ENCODE data around the gene MAP7D1. TPM values are rescaled to one million over a fixed set of nuclear protein-coding genes. Genes with fewer than 3 reads are reported as not detected.
A peak's percentile ranks its signal among the peaks of the same experiment; 100 is the strongest.

The MAP7D1 gene
- total RNA-seq, 1 donor: 132 TPM

GRCh38 chr1:36175137-36176095 is 19.5 kb downstream of the MAP7D1 start:
- peak; percentile 94 for DNase-seq (ENCODE audit: insufficient read length, low spot score, missing footprints)
- H3K36me3 ChIP-seq (ENCODE audit: insufficient read depth, low read length): peaks cover 78% of the 10 kb centered on the region
- H3K4me1 ChIP-seq (ENCODE audit: insufficient read depth, low read length): peaks cover 13% of the 10 kb centered on the region
- no peak overlapping the region for H3K4me3 ChIP-seq (ENCODE audit: insufficient read depth, low read length)
- H3K4me2 ChIP-seq (ENCODE audit: insufficient read depth, low read length): no peak overlapping the region
- TF ChIP-seq, protein P1, sequence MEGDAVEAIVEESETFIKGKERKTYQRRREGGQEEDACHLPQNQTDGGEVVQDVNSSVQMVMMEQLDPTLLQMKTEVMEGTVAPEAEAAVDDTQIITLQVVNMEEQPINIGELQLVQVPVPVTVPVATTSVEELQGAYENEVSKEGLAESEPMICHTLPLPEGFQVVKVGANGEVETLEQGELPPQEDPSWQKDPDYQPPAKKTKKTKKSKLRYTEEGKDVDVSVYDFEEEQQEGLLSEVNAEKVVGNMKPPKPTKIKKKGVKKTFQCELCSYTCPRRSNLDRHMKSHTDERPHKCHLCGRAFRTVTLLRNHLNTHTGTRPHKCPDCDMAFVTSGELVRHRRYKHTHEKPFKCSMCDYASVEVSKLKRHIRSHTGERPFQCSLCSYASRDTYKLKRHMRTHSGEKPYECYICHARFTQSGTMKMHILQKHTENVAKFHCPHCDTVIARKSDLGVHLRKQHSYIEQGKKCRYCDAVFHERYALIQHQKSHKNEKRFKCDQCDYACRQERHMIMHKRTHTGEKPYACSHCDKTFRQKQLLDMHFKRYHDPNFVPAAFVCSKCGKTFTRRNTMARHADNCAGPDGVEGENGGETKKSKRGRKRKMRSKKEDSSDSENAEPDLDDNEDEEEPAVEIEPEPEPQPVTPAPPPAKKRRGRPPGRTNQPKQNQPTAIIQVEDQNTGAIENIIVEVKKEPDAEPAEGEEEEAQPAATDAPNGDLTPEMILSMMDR (IDR thresholded peaks at IDR 0.05; ENCODE audit: extremely low read depth, low read depth, low read length): no peak
- peaks cover 69% of the 10 kb centered on the region for H3K79me2 ChIP-seq (ENCODE audit: insufficient read depth, low read length)
- no peaks in the 10 kb centered on the region for H3K9me3 ChIP-seq (ENCODE audit: low read depth, low read length)
- no peak overlapping the region for H2AFZ ChIP-seq (ENCODE audit: low read length)
- peaks cover 54% of the 10 kb centered on the region for H4K20me1 ChIP-seq (ENCODE audit: insufficient read depth, low read length)
- no peaks in the 10 kb centered on the region for H3K27me3 ChIP-seq (ENCODE audit: insufficient read depth, low read length)
- H3K27ac ChIP-seq (ENCODE audit: low read depth, low read length): peak overlapping the region; percentile 75

GRCh38 chr1:36176106-36176949 is 20.4 kb downstream of the MAP7D1 start:
- Histone ChIP-seq H2AFZ (ENCODE audit: low read length) (no peak overlapping the region), H3K36me3 (ENCODE audit: insufficient read depth, low read length) (peaks cover 83% of the 10 kb centered on the region), H3K9me3 (ENCODE audit: low read depth, low read length) (no peaks in the 10 kb centered on the region), H3K79me2 (ENCODE audit: insufficient read depth, low read length) (peaks cover 60% of the 10 kb centered on the region), H3K4me1 (ENCODE audit: insufficient read depth, low read length) (peaks cover 13% of the 10 kb centered on the region), H3K27me3 (ENCODE audit: insufficient read depth, low read length) (no peaks in the 10 kb centered on the region), H3K27ac (ENCODE audit: low read depth, low read length) (peak overlapping the region; percentile 75), H3K4me2 (ENCODE audit: insufficient read depth, low read length) (no peak overlapping the region), H3K4me3 (ENCODE audit: insufficient read depth, low read length) (no peak overlapping the region), H4K20me1 (ENCODE audit: insufficient read depth, low read length) (peaks cover 45% of the 10 kb centered on the region)
- peak; percentile 65 for DNase-seq (ENCODE audit: insufficient read length, low spot score, missing footprints)
- TF ChIP-seq, protein P1 (IDR thresholded peaks at IDR 0.05; ENCODE audit: extremely low read depth, low read depth, low read length): no peak

DNA sequence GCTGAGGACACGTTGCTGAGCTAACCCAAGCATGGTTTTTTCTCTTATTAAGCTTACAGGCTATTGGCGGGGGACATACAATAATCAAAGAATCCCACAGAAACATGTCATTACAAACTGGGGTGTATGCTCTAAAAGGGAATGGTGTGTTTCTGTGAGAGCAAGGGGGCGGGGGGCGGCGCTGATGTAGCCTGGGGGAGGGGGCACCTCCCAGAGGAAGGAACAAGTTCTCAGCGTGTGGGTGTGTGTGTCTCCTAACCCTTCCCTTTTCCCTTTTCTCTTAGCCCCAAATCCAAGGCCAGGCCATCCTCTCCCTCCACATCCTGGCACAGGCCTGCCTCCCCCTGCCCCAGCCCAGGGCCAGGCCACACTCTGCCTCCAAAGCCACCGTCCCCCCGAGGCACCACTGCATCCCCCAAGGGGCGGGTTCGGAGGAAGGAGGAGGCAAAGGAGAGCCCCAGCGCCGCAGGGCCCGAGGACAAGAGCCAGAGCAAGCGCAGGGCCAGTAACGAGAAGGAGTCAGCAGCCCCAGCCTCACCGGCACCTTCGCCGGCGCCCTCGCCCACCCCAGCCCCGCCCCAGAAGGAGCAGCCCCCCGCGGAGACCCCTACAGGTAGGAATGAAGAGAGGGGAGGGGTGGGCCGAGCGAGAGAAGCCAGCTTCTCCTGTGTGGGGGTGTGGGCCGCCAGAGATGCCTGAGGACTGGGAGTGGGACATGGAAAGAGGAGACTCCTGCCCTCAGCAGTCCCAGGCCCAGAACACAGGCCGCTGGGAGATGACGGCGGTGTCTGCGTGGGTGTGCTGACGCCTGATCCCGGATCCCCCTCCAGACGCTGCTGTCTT is 21.9 kb downstream of the MAP7D1 start:
- no peak overlapping the region for H2AFZ ChIP-seq (ENCODE audit: low read length)
- no peak overlapping the region for H3K4me2 ChIP-seq (ENCODE audit: insufficient read depth, low read length)
- TF ChIP-seq, protein P1 (IDR thresholded peaks at IDR 0.05; ENCODE audit: extremely low read depth, low read depth, low read length): no peak
- peak; percentile 58 for DNase-seq (ENCODE audit: insufficient read length, low spot score, missing footprints)
- no peaks in the 10 kb centered on the region for H3K27me3 ChIP-seq (ENCODE audit: insufficient read depth, low read length)
- peaks cover 37% of the 10 kb centered on the region for H4K20me1 ChIP-seq (ENCODE audit: insufficient read depth, low read length)
- no peak overlapping the region for H3K4me3 ChIP-seq (ENCODE audit: insufficient read depth, low read length)
- H3K79me2 ChIP-seq (ENCODE audit: insufficient read depth, low read length): peaks cover 49% of the 10 kb centered on the region
- H3K27ac ChIP-seq (ENCODE audit: low read depth, low read length): no peak overlapping the region
- peaks cover 7% of the 10 kb centered on the region for H3K4me1 ChIP-seq (ENCODE audit: insufficient read depth, low read length)
- peaks cover 77% of the 10 kb centered on the region for H3K36me3 ChIP-seq (ENCODE audit: insufficient read depth, low read length)
- no peaks in the 10 kb centered on the region for H3K9me3 ChIP-seq (ENCODE audit: low read depth, low read length)

All from osteoblast (primary cell).